SK-N-SH treated with all-trans-retinoic acid at 6 μM for 48 hours (cell line): Measurements from ENCODE around the gene NDUFAF2.

Experiments used
- ATAC-seq: fragments of 200-7000 bp; cut with Tn5 transposase; 3 replicates; pipeline ENCODE4 v1.9.1; 2020; ENCODE audit warnings: mild to moderate bottlenecking, moderate library complexity
- ARNTL ChIP-seq: fragments of 450-650 bp; formaldehyde crosslinking; IDR thresholded peaks from 2 replicates; pipeline ENCODE4 v1.5.0; 2020; ENCODE audit warnings: low read depth, mild to moderate bottlenecking, moderate library complexity, borderline replicate concordance
- BACH2 ChIP-seq: fragments of 250-450 bp; sonication (Bioruptor Pico); IDR thresholded peaks from 2 replicates; pipeline ENCODE4 v1.9.0; 2021; ENCODE audit warnings: mild to moderate bottlenecking, borderline replicate concordance
- CSDC2 ChIP-seq: fragments of 250-450 bp; sonication (Bioruptor Pico); IDR thresholded peaks from 2 replicates; pipeline ENCODE4 v1.5.0; 2020; ENCODE audit warnings: mild to moderate bottlenecking, moderate library complexity
- ESRRG ChIP-seq: fragments of 250-450 bp; sonication (Bioruptor Pico); IDR thresholded peaks from 2 replicates; pipeline ENCODE4 v1.6.1; 2021; ENCODE audit warnings: mild to moderate bottlenecking
- GLIS3 ChIP-seq: fragments of 250-450 bp; sonication (Bioruptor Pico); IDR thresholded peaks from 2 replicates; pipeline ENCODE4 v1.5.0; 2020; ENCODE audit warnings: mild to moderate bottlenecking, moderate library complexity
- ISL1 ChIP-seq: fragments of 250-450 bp; sonication (Bioruptor Pico); IDR thresholded peaks from 2 replicates; pipeline ENCODE4 v2.1.2; 2022; ENCODE audit warnings: mild to moderate bottlenecking, moderate library complexity
- OSR1 ChIP-seq: fragments of 250-450 bp; sonication (Bioruptor Pico); IDR thresholded peaks from 2 replicates; pipeline ENCODE4 v1.8.0; 2022; ENCODE audit warnings: moderate library complexity, mild to moderate bottlenecking, inconsistent platforms
- PPARA ChIP-seq: fragments of 250-450 bp; sonication (Bioruptor Pico); IDR thresholded peaks from 2 replicates; pipeline ENCODE4 v1.5.0; 2020; ENCODE audit warnings: mild to moderate bottlenecking, borderline replicate concordance
- RARB ChIP-seq: fragments of 250-450 bp; sonication (Bioruptor Pico); IDR thresholded peaks from 2 replicates; pipeline ENCODE4 v1.8.0; 2021; ENCODE audit warnings: mild to moderate bottlenecking, moderate library complexity
- SNAI2 ChIP-seq: fragments of 250-450 bp; sonication (Bioruptor Pico); IDR thresholded peaks from 2 replicates; pipeline ENCODE4 v1.5.0; 2020; ENCODE audit warnings: mild to moderate bottlenecking, moderate library complexity
- TCF4 ChIP-seq: fragments of 250-450 bp; sonication (Bioruptor Pico); IDR thresholded peaks from 2 replicates; pipeline ENCODE4 v1.8.0; 2021; ENCODE audit warnings: mild to moderate bottlenecking, moderate library complexity, borderline replicate concordance
- TOX ChIP-seq: fragments of 250-450 bp; sonication (Bioruptor Pico); IDR thresholded peaks from 2 replicates; pipeline ENCODE4 v1.8.0; 2021; ENCODE audit warnings: mild to moderate bottlenecking, moderate library complexity, borderline replicate concordance
- ZC3H10 ChIP-seq: fragments of 250-450 bp; sonication (Bioruptor Pico); IDR thresholded peaks from 2 replicates; pipeline ENCODE4 v1.5.1; 2021; ENCODE audit warnings: mild to moderate bottlenecking, moderate library complexity
- ZFP3 ChIP-seq: fragments of 250-450 bp; sonication (Bioruptor Pico); IDR thresholded peaks from 2 replicates; pipeline ENCODE4 v1.5.0; 2020; ENCODE audit warnings: mild to moderate bottlenecking, moderate library complexity
- ZFP30 ChIP-seq: fragments of 450-650 bp; formaldehyde crosslinking; IDR thresholded peaks from 2 replicates; pipeline ENCODE4 v1.5.0; 2022; ENCODE audit warnings: mild to moderate bottlenecking, moderate library complexity
- ZNF565 ChIP-seq: fragments of 450-650 bp; formaldehyde crosslinking; conservative IDR thresholded peaks from 2 replicates; pipeline ENCODE4 v1.5.0; 2020; ENCODE audit warnings: low read depth, mild to moderate bottlenecking, moderate library complexity
- ZNF70 ChIP-seq: fragments of 450-650 bp; formaldehyde crosslinking; IDR thresholded peaks from 2 replicates; pipeline ENCODE4 v1.5.0; 2020; ENCODE audit warnings: mild to moderate bottlenecking, moderate library complexity
- ZNF8 ChIP-seq: fragments of 450-650 bp; formaldehyde crosslinking; IDR thresholded peaks from 2 replicates; pipeline ENCODE4 v1.5.0; 2020; ENCODE audit warnings: mild to moderate bottlenecking, moderate library complexity
- TF ChIP-seq, protein P1 (sequence below): fragments of 250-450 bp; sonication (Bioruptor Pico); IDR thresholded peaks from 2 replicates; pipeline ENCODE4 v1.8.0; 2021; ENCODE audit warnings: low read depth, mild to moderate bottlenecking, moderate library complexity, borderline replicate concordance
- TF ChIP-seq, protein P2 (sequence below): fragments of 250-450 bp; sonication (Bioruptor Pico); IDR thresholded peaks from 2 replicates; pipeline ENCODE4 v1.8.0; 2020; ENCODE audit warnings: mild to moderate bottlenecking, moderate library complexity, borderline replicate concordance
- TF ChIP-seq, protein P3 (sequence below): fragments of 250-450 bp; sonication (Bioruptor Pico); IDR thresholded peaks from 2 replicates; pipeline ENCODE4 v1.5.1; 2020; ENCODE audit warnings: low read depth, mild to moderate bottlenecking, moderate library complexity
- TF ChIP-seq, protein P4 (sequence below): fragments of 250-450 bp; sonication (Bioruptor Pico); IDR thresholded peaks from 2 replicates; pipeline ENCODE4 v1.5.0; 2020; ENCODE audit warnings: mild to moderate bottlenecking, moderate library complexity

The NDUFAF2 gene

DNA sequence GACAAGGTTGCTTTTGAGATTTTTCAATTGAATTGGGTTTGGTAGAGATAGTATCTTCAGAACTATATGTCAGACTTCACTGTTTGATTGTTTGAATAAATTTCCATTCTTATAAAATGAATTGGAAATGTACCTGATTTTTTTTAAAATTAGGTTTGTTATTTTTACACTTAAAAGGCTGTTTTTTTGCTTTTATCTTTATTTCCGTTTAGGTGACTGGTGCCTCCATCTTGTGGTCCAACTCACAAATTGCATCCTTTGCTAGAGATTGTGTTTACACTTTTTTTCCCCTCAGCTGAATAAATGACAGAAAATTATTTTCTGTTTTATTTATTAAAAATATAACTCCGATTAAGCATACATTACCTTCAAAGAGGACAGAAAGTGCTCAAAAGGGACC is 15.6 kb downstream of the NDUFAF2 start:
- TF ChIP-seq ISL1 (CRISPR knock-in tag) (no peak), ZFP3 (no peak), ZNF565 (no peak), ARNTL (no peak), RARB (CRISPR knock-in tag) (no peak), SNAI2 (CRISPR knock-in tag) (no peak), ZNF70 (CRISPR knock-in tag) (no peak), TCF4 (CRISPR knock-in tag) (no peak), TOX (no peak), ZNF8 (CRISPR knock-in tag) (no peak), ESRRG (CRISPR knock-in tag) (no peak), PPARA (CRISPR knock-in tag) (no peak)
- TF ChIP-seq, protein P1, sequence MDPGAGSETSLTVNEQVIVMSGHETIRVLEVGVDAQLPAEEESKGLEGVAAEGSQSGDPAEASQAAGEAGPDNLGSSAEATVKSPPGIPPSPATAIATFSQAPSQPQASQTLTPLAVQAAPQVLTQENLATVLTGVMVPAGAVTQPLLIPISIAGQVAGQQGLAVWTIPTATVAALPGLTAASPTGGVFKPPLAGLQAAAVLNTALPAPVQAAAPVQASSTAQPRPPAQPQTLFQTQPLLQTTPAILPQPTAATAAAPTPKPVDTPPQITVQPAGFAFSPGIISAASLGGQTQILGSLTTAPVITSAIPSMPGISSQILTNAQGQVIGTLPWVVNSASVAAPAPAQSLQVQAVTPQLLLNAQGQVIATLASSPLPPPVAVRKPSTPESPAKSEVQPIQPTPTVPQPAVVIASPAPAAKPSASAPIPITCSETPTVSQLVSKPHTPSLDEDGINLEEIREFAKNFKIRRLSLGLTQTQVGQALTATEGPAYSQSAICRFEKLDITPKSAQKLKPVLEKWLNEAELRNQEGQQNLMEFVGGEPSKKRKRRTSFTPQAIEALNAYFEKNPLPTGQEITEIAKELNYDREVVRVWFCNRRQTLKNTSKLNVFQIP (CRISPR knock-in tag), result no peak
- TF ChIP-seq, protein P2, sequence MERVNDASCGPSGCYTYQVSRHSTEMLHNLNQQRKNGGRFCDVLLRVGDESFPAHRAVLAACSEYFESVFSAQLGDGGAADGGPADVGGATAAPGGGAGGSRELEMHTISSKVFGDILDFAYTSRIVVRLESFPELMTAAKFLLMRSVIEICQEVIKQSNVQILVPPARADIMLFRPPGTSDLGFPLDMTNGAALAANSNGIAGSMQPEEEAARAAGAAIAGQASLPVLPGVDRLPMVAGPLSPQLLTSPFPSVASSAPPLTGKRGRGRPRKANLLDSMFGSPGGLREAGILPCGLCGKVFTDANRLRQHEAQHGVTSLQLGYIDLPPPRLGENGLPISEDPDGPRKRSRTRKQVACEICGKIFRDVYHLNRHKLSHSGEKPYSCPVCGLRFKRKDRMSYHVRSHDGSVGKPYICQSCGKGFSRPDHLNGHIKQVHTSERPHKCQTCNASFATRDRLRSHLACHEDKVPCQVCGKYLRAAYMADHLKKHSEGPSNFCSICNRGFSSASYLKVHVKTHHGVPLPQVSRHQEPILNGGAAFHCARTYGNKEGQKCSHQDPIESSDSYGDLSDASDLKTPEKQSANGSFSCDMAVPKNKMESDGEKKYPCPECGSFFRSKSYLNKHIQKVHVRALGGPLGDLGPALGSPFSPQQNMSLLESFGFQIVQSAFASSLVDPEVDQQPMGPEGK (CRISPR knock-in tag), result no peak
- TF ChIP-seq, all 23 proteins: peak for 0
- ATAC-seq, result no peak

DNA sequence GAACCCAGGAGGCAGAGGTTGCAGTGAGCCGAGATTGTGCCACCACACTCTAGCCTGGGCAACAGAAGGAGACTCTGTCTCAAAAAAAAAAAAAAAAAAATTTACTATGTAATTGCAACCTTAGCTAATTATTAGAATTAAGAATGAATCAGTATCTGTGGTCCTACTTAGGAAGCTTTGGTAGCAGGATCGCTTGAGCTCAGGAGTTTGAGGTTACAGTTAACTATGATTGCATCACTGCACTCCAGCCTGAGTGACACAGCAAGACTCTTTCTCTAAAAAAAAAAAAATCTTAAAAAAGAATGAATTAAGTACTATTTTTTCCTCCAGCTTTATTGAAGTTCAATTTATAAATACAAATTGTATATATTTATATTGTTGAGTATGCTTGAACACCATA is 16.7 kb downstream of the NDUFAF2 start:
- ATAC-seq, result no peak
- TF ChIP-seq, protein P1 (CRISPR knock-in tag), result no peak
- no peak for TF ChIP-seq OSR1 (CRISPR knock-in tag)
- TF ChIP-seq SNAI2 (CRISPR knock-in tag), result no peak
- TF ChIP-seq RARB (CRISPR knock-in tag), result no peak
- TF ChIP-seq BACH2 (CRISPR knock-in tag), result no peak
- TF ChIP-seq, protein P2 (CRISPR knock-in tag), result no peak
- no peak for TF ChIP-seq PPARA (CRISPR knock-in tag)
- TF ChIP-seq ZC3H10 (CRISPR knock-in tag), result no peak
- TF ChIP-seq, protein P3, sequence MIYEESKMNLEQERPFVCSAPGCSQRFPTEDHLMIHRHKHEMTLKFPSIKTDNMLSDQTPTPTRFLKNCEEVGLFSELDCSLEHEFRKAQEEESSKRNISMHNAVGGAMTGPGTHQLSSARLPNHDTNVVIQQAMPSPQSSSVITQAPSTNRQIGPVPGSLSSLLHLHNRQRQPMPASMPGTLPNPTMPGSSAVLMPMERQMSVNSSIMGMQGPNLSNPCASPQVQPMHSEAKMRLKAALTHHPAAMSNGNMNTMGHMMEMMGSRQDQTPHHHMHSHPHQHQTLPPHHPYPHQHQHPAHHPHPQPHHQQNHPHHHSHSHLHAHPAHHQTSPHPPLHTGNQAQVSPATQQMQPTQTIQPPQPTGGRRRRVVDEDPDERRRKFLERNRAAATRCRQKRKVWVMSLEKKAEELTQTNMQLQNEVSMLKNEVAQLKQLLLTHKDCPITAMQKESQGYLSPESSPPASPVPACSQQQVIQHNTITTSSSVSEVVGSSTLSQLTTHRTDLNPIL (CRISPR knock-in tag), result no peak
- no peak for TF ChIP-seq ZFP3

DNA sequence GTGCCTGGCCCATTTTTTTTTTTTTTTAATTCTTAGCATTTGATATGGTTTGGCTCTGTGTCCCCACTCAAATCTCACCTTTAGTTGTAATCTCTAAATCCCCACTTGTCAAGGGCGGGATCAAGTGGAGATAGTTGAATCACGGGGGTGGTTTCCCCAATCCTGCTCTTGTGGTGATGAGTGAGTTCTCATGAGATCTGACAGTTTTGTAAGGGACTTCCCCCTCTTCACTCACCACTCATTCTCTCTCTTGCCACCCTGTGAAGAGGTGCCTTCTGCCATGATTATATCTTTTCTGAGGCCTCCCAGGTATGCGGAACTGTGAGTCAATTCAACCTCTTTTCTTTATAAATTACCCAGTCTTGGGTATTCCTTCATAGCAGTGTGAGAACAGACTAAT is 27.2 kb downstream of the NDUFAF2 start:
- ATAC-seq, result no peak
- no peak for TF ChIP-seq ISL1 (CRISPR knock-in tag)
- no peak for TF ChIP-seq CSDC2 (CRISPR knock-in tag)
- TF ChIP-seq ZC3H10 (CRISPR knock-in tag), result no peak
- TF ChIP-seq ESRRG (CRISPR knock-in tag), result no peak
- TF ChIP-seq ARNTL, result no peak
- TF ChIP-seq, protein P3 (CRISPR knock-in tag), result no peak
- TF ChIP-seq BACH2 (CRISPR knock-in tag), result no peak
- no peak for TF ChIP-seq OSR1 (CRISPR knock-in tag)
- TF ChIP-seq GLIS3 (CRISPR knock-in tag), result no peak
- no peak for TF ChIP-seq ZFP3
- TF ChIP-seq, protein P2 (CRISPR knock-in tag), result no peak
- TF ChIP-seq TCF4 (CRISPR knock-in tag), result no peak
- no peak for TF ChIP-seq ZFP30
- TF ChIP-seq, protein P4, sequence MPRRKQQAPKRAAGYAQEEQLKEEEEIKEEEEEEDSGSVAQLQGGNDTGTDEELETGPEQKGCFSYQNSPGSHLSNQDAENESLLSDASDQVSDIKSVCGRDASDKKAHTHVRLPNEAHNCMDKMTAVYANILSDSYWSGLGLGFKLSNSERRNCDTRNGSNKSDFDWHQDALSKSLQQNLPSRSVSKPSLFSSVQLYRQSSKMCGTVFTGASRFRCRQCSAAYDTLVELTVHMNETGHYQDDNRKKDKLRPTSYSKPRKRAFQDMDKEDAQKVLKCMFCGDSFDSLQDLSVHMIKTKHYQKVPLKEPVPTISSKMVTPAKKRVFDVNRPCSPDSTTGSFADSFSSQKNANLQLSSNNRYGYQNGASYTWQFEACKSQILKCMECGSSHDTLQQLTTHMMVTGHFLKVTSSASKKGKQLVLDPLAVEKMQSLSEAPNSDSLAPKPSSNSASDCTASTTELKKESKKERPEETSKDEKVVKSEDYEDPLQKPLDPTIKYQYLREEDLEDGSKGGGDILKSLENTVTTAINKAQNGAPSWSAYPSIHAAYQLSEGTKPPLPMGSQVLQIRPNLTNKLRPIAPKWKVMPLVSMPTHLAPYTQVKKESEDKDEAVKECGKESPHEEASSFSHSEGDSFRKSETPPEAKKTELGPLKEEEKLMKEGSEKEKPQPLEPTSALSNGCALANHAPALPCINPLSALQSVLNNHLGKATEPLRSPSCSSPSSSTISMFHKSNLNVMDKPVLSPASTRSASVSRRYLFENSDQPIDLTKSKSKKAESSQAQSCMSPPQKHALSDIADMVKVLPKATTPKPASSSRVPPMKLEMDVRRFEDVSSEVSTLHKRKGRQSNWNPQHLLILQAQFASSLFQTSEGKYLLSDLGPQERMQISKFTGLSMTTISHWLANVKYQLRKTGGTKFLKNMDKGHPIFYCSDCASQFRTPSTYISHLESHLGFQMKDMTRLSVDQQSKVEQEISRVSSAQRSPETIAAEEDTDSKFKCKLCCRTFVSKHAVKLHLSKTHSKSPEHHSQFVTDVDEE, result no peak
